A549 treated with Mapracorat at 1 μM for 4 hours (cell line): ENCODE data around the gene LAPTM4A. TPM values are rescaled to one million over a fixed set of nuclear protein-coding genes. Genes with fewer than 3 reads are reported as not detected.

Experiments used
- total RNA-seq: library from RNA; stranded (reverse); fragments of 200-300 nt; extraction: Qiagen RNA extraction; gene quantifications from 5 replicates; pipeline ENCODE4 v1.2.3, GENCODE V29; 2022

LAPTM4A gene
- total RNA-seq: 224 to 309 TPM (median 282 TPM) in 5 replicates

DNA sequence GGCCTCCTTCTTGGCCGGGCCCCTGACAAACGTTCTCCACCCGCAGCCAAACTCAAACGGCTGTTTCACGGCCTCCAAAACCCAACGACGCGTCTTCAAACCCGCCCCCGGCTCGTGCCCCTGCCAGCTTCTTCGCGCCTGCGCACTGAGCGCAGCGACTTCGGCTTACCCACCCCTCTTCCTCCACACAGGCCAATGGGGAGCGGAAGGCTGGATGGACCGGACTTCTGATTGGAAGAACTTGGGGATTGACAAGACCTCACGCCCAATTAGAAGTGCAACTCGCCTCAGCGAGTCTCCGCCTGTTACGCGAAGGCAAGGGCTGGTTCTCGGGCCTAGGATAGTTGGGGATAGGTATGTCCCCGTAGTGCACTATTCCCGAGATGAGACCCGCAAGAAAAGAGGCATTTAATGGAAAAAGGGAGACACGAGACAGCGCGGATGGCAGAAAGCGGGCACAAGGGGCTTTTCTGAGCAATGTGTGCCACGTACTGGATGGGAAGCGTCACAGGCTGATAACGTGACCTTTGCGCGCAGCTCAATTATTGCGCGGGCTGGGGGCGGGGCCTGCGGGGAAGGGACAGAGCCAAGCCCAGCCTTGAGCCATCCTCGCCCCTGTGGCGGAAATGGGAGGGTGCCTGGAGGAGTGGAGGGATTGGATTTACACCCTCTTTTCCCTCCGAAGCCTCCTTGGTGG is at the start of gene LAPTM4A:
Gene LAPTM4A (minus strand): TSS at position 97 of the 697 bp plus-strand sequence. CDS start 108 bp downstream, outside the sequence.

DNA sequence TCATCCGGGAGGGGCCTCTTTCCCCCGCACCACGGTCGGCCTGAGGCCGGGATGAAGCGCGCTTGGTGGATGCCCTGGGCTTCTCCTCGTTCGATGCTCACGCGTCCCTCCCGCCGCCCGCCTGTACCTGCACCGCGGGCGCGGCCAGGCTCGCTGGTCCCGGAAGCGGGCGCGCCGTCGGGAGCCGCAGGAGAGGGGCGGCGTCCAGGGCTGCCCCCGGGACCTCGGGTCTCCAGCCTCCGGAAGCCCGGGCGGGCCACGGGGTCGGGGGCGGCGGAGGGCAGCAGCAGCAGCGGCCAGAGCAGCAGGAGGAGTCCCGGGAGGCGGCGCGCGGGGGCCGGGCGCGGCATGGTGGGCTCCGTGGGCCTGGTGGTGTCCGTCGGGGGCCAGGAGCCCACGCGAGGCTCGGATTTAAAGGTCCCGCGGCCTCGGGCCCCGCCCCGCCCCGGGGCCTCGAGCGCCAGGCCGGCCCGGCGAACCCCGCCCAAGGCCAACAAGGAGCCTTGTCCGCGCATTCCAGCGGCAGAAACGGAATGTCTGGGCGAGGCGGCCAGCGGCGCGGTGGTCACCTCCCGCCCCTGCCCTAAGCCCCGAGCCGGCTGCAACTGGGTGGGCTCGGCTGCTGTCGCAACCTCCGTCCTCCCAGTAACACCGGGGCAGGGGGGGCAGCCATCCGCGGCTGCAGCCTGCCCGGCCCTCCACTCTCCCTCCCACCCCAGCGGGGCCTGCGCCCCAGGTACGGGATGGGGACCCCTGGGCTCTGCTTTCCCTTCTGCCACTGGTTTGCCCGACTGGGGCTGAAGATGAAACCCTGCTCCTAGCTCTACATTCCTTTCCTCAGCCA is 38.9 kb downstream of the LAPTM4A start, which contains the start of gene MATN3:
Gene MATN3 (minus strand): TSS at position 387 of the 844 bp plus-strand sequence. CDS start 37 bp downstream, at position 350.

DNA sequence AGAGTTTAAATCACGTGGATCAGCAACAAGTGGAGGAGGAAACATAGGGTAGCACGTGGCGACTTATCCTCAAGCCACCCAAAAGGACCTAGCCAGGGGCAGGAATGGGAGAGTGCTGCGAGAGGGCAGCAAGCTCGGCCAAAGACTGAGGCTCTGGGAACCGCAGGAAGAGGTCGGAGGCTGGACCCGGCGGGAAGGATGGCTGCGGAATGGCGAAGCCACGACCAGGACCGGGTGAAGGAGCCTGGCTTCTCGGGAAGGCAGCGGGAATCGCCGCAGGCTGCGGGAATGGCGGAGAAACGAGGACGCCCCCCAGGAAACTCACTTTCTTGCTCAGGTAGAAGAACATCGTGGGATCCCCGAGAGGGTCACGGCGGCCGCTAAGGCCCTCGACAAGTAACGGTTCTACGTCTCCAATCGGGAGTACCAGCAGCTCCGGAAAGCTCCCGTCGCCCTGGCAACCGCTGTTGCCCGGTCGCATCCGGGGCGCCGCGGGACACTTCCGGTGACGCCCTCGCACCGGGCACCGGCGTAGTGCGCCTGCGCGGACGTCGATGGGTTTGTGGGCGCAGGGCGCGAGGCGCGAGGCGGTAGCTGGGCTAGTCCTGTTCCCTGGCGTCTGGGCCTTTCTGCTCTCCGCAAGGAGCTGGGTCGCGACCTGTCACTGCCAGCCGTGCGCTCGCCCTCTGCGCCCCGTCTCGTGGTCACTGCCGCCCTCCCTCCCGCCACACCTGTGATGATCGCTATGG is 61.6 kb downstream of the LAPTM4A start, which contains the start of gene WDR35:
Gene WDR35 (minus strand): TSS at position 439 of the 749 bp plus-strand sequence. CDS start 90 bp downstream, at position 349.

Other genes starting within 250 kb of the LAPTM4A start
- 10.5 to 14.8 TPM (median 13.5 TPM) in 5 replicates for gene TTC32, start 149.6 kb downstream of the LAPTM4A start, total RNA-seq
- 12.9 to 15.6 TPM (median 15.2 TPM) in 5 replicates for gene WDR35, start 61.5 kb downstream of the LAPTM4A start, total RNA-seq
- gene MATN3, start 39.0 kb downstream of the LAPTM4A start, total RNA-seq: 10.6 to 17.7 TPM (median 15.6 TPM) in 5 replicates
- gene SDC1, start 173.5 kb upstream of the LAPTM4A start, total RNA-seq: 148 to 201 TPM (median 187 TPM) in 5 replicates